ENCODE results near the gene GABBR2.

Gene GABBR2

DNA sequence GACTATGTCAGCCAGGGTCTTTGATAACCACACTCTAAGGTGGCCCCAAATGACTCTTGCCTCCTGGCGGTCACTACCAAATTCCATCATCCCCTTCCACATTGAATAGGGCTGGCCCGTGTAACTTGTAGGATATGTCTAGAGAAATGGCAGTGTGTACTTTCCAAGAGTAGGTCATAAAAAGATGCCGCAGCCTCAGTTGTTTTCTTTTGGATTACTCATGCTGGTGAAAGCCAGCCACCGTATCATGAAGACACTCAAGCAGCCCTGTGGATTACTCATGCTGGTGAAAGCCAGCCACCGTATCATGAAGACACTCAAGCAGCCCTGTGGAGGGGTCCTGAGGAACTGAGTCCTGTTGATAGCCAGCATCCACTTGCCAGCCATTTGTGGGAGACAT lies 281.2 kb downstream of the GABBR2 start:
- DNase-seq = no peak

DNA sequence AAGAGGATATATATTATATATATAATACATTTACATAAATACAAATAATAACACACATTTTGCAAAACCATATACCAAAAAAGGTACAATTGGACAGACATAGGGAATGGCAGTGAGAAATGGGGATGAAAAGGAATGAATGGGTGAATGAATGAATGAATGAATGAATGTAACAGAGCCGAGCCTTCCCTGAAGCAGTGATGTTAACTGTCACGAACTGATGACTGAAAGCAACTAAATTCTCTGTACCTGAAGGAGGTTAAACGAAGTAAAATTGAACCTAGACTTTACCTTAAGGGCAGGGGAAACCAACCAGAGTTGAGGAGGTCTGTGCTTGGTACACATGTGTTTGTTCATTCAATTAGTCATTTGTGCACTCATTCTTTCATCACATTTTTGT lies 283.7 kb downstream of the GABBR2 start:
- no peak for DNase-seq

GRCh38 chr9:98419260-98419603 lies 289.5 kb downstream of the GABBR2 start:
- no peak for DNase-seq

DNA sequence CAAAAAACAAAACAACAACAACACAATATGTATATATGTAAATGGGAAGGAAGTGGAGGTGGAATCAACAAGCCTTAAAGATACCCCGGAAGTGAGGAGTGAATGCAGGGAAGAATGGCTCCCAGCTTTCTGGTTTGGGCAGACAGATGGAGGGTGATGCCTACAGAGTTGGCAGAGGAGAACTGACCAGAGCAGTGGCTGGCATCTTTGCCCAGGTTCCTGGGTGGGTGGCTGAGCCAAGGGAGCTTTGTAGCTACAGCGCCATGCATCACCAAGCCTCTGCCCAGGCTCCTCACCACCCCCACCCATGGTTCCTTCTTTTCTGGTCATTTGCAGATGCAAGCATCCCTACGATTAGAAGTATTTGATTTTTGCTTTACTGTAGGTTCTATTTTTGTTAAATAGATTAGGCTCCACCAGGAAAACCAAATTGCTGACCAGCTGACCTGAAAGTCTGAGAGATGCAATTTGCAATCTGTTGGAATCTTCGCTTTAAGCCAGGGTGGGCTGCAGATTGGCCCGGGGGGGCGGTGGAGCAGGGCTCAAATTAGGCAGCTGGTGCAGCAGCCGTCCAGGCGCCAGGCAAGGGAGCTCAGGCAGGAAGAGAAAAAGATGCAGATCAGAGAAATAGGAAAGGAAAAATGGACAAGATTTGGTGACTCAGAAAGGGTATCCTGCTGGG lies 290.0 kb downstream of the GABBR2 start:
- DNase-seq = no peak

GRCh38 chr9:98416294-98417248 lies 292.2 kb downstream of the GABBR2 start:
- DNase-seq = no peak

GRCh38 chr9:98415782-98416181 lies 293.0 kb downstream of the GABBR2 start:
- peak; percentile 14 for DNase-seq

- DNase-seq = no peak
Observed at GRCh38 chr9:98413084-98413483, 295.7 kb downstream of the GABBR2 start.

GRCh38 chr9:98412101-98412842 lies 296.5 kb downstream of the GABBR2 start:
- DNase-seq = no peak

GRCh38 chr9:98410185-98410697 lies 298.5 kb downstream of the GABBR2 start:
- DNase-seq = peak; percentile 26

DNA sequence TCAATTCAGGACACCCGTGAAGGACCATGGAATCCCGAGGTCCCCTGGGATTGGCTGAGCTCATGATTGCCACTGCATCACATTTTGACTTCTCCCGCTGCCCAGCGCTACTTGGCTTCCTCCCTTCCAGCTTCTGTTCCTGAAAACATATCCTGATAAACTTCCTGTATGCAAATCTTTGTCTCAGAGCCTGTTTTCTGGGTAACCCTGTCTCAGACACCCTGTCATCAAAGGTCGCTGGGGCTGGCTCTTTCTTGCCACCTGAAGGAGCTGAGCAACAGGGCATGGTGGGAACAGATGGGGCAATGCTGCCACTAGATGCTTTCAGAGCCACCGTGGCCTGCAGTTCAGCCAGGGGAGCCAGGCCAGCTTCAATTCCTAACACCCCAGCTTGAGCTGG lies 299.0 kb downstream of the GABBR2 start:
- DNase-seq = no peak

DNA sequence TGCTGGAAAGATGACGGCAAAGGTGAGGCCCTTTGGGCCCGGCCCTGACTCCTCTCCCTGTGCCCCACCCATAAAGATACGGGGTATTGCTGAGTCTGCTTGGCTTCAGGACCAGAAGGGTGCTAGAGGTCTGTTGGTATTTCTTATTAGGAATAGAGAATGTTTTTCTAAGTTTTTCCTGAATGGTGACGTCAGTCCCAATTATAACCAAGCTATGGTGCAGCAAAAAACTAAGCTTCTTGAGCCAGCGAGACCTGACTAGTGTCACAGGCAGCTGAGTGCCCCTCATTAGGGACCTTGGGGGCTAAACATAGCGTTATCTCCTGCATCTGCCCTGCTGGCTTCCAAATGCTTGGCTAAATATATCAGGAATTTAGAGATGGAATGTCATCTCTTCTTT lies 302.3 kb downstream of the GABBR2 start:
- no peak for DNase-seq

DNA sequence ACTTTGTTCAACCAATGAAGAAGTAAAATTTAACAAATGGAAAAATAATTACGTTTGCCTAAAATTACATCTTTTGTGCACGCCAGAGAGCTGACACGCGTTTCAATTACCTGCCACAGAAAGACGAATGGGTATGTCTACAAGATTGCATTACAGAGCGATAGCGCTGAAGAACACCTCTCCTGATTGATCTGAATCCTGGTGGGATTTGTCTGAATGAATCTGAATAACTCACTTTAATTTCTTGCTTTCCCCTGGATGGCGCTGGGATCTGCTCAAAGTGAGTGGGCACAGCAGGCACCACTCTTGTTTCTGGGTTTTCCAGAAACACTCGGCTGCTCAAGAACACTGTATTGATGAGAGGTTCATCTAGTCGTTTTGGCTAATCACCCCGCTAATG lies 304.5 kb downstream of the GABBR2 start:
- DNase-seq = peak; percentile 31

GRCh38 chr9:98403715-98404114 lies 305.0 kb downstream of the GABBR2 start:
- DNase-seq = no peak

DNA sequence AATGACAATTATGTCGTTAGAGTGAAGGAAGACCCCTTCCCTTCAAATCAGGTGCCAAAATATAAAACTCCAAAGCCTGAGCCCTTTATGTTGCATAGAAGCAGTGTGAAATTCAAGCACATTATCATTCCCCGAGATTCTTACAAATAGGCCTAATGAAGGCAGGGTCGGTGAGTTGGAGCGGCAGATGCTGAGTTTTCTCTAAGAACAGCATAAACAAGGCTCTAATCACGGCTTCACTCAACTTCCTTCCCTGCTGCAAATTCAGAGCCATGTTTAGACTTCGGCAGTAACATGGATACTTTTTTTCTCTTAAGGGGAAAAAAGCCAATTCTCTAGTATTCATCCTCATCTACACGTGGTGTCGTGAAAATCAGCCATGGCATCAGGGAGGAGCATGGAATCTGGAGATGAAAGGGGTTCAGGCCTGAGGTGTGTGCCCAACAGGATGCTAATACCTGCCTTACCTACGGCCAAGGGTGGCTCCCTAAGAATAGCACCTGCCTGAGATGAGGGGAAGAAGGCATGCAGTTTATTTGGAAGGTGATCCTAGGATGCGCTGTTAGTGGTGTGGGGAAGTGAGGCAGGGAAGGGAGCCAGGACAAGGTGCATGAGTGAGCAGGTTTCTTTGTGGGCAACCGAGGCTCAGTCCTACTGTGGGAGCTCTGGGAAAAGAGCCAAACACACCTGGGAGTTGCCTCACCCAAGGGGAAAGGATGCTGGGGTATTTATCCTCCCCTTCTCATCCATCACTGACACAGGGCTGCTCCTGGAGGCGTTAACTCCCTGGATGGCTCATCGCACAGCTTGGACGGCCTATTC lies 306.5 kb downstream of the GABBR2 start:
- DNase-seq = peak; percentile 73

GRCh38 chr9:98401140-98402018 lies 307.4 kb downstream of the GABBR2 start:
- DNase-seq = peak; percentile 72

- no peak for DNase-seq
Observed at GRCh38 chr9:98399950-98400683, 308.6 kb downstream of the GABBR2 start.

DNA sequence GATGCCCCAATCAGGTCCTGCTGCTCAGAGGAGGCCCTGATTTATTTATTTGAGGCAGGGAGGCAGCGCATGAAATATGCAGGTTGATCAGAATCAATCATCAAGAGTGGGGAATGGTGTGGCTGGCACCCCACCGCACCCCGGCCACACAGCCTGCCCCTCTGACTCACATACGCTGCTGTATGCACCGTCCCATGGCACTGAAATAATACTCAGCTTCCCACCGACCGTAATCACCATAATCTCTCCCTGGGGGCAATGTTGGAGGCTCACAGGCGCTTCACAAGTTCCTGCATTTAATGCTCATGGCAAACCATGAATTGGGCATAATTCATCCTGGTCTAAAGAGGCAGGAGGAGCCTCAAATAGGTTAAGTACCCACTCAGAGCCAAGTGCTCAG lies 312.1 kb downstream of the GABBR2 start:
- peak; percentile 37 for DNase-seq

DNA sequence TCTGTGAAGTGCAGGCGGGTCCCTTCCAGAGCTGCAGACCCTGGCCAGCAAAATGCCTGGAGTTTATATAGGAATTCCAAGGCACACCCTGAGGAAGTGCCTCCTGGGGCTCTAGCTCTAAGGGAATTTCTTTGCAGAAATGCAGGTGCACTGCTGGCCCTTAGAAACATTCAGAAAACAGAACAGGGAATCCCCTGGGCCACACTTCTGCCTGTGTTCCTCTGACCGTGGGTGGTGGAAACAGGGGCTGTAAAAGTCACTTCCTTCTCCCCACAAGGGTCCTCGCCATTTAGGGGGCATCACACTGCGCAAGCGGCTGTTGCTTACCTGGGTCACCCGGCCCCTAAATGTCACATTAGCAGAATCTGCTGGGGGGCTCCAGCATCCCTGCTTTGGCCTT lies 312.5 kb downstream of the GABBR2 start:
- no peak for DNase-seq

DNA sequence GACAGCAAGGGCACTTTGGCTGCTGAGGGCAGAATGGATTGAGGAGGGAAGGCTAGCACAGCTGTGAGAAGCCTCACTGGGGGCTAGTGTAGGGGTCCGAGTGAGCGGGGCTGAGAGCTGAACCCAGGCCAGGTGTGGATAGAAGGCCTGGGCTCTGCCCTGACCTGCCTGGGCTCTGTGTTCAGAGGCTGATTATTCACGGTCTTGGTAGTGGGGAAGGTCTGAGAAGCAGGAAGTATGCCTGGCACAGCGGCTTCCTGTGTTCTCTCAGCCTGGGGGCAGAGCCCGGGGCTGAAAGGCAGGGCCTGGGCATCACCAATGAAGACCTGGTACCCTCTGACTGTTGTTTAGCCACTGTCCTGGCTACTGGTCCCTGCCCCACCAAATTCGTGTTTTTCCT lies 316.9 kb downstream of the GABBR2 start:
- no peak for DNase-seq

GRCh38 chr9:98391406-98391805 lies 317.3 kb downstream of the GABBR2 start:
- DNase-seq = no peak

GRCh38 chr9:98385751-98386150 lies 323.0 kb downstream of the GABBR2 start:
- peak; percentile 21 for DNase-seq

All from NCI-H69 (cell line).